Left colon (tissue), 2 donors: ENCODE results near the gene SYMPK. TPM values are rescaled to one million over a fixed set of nuclear protein-coding genes. Genes with fewer than 3 reads are reported as not detected.

ENCODE experiments used
- total RNA-seq, 2 donors: library from RNA; stranded (reverse); fragmentation: NEBNext Ultra II Directional; extraction: Animal tissue kit (Norgen Biotek cat#: 25700); gene quantifications; one replicate each; pipeline ENCODE4 v1.2.1, GENCODE V29; 2021
- donor health status: DM: no; HTN: no; CAD: no.
- donor health status: DM: yes; HTN: yes; CAD: no.

Gene SYMPK
- total RNA-seq, 2 donors from 2014 or later, result 53.8 to 62.7 TPM

Other genes with a start within 250 kb of the SYMPK start
- 100 to 1,000 TPM; 105 TPM for gene EML2, start 223.8 kb downstream of the SYMPK start, total RNA-seq
- gene GIPR, start 194.9 kb downstream of the SYMPK start, total RNA-seq, result 10 to 100 TPM; 21.2 to 22.6 TPM
- 100 to 1,000 TPM; 205 to 223 TPM for gene SNRPD2, start 171.2 kb downstream of the SYMPK start, total RNA-seq
- 10 to 100 TPM in 1 of 2 donors, 1 to 10 TPM in 1; 10.0 to 10.3 TPM for gene QPCTL, start 170.5 kb downstream of the SYMPK start, total RNA-seq
- gene FBXO46, start 132.3 kb downstream of the SYMPK start, total RNA-seq, result 10 to 100 TPM; 27.3 to 28.0 TPM
- not detected for gene MEIOSIN, start 129.7 kb downstream of the SYMPK start, total RNA-seq
- 10 to 100 TPM in 1 of 2 donors, 1 to 10 TPM in 1; 9.2 to 12.6 TPM for gene SIX5, start 93.9 kb downstream of the SYMPK start, total RNA-seq
- gene DMPK, start 80.7 kb downstream of the SYMPK start, total RNA-seq, result 10 to 100 TPM; 28.4 to 38.2 TPM
- 10 to 100 TPM; 29.7 to 38.7 TPM for gene DMWD, start 70.3 kb downstream of the SYMPK start, total RNA-seq
- under 1 TPM; 0.14 to 0.27 TPM for gene RSPH6A, start 47.8 kb downstream of the SYMPK start, total RNA-seq
- gene FOXA3, start 1.2 kb upstream of the SYMPK start, total RNA-seq, result 10 to 100 TPM; 31.5 to 53.7 TPM
- gene IRF2BP1, start 23.0 kb upstream of the SYMPK start, total RNA-seq, result 10 to 100 TPM; 22.8 to 25.0 TPM
- 10 to 100 TPM; 10.4 to 11.9 TPM for gene MYPOP, start 39.5 kb upstream of the SYMPK start, total RNA-seq
- not detected for gene NANOS2, start 51.6 kb upstream of the SYMPK start, total RNA-seq
- 1 to 10 TPM in 1 of 2 donors, under 1 TPM in 1; 0.79 to 1.2 TPM for gene NOVA2, start 110.7 kb upstream of the SYMPK start, total RNA-seq
- 10 to 100 TPM; 16.4 to 20.6 TPM for gene CCDC61, start 132.3 kb upstream of the SYMPK start, total RNA-seq
- not detected for gene PGLYRP1, start 159.9 kb upstream of the SYMPK start, total RNA-seq
- gene IGFL4, start 177.9 kb upstream of the SYMPK start, total RNA-seq, result not detected